ENCODE measurements around the gene KIAA1614. TPM values are rescaled to one million over a fixed set of nuclear protein-coding genes. Genes with fewer than 3 reads are reported as not detected.
A peak's percentile ranks its signal among the peaks of the same experiment; 100 is the strongest.

Gene KIAA1614
- total RNA-seq, 1 donor from 2014 or later: 6.6 TPM

DNA sequence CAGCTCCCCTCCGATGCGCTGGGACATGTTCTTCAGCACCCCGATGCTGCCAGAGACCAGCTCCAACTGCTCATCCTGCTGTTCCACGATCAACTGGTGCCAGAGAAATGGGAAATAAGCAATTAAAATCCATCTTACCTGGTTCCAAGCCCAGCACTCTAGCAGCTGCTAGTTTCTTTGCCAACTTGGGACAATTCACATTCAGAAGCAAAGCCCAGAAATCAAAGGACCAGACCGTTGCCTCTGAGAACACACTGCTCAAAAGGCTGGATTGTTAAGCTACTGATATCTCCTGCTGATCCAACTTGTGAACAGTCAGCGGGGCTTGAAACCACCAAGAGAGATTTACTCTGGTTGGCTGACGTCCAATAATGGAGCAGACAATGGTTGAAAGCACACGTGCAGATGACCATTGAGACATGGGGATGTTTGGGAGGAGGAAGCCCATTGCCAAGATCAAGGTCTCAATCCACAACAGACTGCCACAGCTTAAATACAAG is 75.6 kb downstream of the KIAA1614 start:
- no peak for DNase-seq (ENCODE audit: extremely low spot score, unreplicated experiment)
- no peak overlapping the region for H3K4me3 Mint-ChIP-seq (ENCODE audit: unreplicated experiment)
- peaks cover 69% of the 10 kb centered on the region for H3K36me3 Mint-ChIP-seq (ENCODE audit: unreplicated experiment)
- TF ChIP-seq, protein P1, sequence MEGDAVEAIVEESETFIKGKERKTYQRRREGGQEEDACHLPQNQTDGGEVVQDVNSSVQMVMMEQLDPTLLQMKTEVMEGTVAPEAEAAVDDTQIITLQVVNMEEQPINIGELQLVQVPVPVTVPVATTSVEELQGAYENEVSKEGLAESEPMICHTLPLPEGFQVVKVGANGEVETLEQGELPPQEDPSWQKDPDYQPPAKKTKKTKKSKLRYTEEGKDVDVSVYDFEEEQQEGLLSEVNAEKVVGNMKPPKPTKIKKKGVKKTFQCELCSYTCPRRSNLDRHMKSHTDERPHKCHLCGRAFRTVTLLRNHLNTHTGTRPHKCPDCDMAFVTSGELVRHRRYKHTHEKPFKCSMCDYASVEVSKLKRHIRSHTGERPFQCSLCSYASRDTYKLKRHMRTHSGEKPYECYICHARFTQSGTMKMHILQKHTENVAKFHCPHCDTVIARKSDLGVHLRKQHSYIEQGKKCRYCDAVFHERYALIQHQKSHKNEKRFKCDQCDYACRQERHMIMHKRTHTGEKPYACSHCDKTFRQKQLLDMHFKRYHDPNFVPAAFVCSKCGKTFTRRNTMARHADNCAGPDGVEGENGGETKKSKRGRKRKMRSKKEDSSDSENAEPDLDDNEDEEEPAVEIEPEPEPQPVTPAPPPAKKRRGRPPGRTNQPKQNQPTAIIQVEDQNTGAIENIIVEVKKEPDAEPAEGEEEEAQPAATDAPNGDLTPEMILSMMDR (IDR thresholded peaks at IDR 0.05): no peak
- H3K9me3 Mint-ChIP-seq (ENCODE audit: unreplicated experiment): no peaks in the 10 kb centered on the region
- H3K27ac Mint-ChIP-seq (ENCODE audit: unreplicated experiment): no peak overlapping the region
- peaks cover 2% of the 10 kb centered on the region for H3K4me1 Mint-ChIP-seq (ENCODE audit: unreplicated experiment)
- H3K27me3 Mint-ChIP-seq (ENCODE audit: unreplicated experiment): no peaks in the 10 kb centered on the region

DNA sequence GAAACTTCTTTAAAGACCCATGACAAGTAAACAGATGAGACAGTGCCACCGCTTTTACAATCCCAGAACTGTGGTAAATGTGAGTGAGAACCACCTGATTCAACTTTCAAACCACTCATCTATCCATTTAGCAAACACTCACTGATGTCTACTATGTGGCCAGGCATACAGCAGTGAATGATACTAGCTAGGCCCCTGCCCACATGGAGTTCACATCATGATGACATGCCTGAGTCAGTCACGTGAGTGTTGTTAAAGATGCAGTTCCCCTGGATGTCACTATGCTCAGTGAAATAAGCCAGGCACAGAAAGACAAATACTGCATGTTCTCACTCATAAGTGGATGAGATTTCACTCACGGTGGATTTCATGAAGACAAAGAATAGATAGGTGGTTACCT is 81.6 kb downstream of the KIAA1614 start:
- H3K4me1 Mint-ChIP-seq (ENCODE audit: unreplicated experiment): peaks cover 16% of the 10 kb centered on the region
- peaks cover 47% of the 10 kb centered on the region for H3K36me3 Mint-ChIP-seq (ENCODE audit: unreplicated experiment)
- H3K9me3 Mint-ChIP-seq (ENCODE audit: unreplicated experiment): no peaks in the 10 kb centered on the region
- TF ChIP-seq, protein P1 (IDR thresholded peaks at IDR 0.05): no peak
- no peak for DNase-seq (ENCODE audit: extremely low spot score, unreplicated experiment)
- no peak overlapping the region for H3K4me3 Mint-ChIP-seq (ENCODE audit: unreplicated experiment)
- no peaks in the 10 kb centered on the region for H3K27me3 Mint-ChIP-seq (ENCODE audit: unreplicated experiment)
- no peak overlapping the region for H3K27ac Mint-ChIP-seq (ENCODE audit: unreplicated experiment)

DNA sequence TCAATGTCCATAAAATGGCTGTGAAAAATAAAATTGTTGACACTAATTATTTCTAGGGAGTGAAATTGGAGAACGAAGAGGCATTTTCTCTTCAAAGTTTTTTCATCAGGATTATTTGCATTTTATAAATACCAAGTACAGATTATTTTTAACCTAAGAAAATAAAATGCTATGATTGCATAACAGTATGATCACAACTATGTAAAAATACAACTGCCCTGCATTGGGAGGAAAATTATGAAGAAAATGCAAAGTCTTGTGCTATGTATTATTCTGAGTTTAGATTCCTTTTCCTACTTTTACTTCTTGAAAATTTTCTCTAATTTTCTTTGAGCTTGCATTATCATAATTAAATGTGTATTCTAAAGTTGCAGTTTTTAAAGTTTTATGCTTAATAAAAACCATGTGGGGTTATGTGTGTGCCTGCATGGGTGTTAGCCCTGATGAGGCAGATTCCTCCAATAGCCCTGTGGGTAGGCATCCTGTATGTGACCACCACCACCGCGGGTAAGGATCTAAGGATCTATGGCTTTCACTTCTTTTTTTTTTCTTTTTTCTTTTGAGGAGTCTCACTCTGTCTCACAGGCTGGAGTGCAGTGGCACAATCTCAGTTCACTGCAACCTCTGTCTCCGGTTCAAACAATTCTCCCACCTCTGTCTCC is 85.3 kb downstream of the KIAA1614 start:
- DNase-seq (ENCODE audit: extremely low spot score, unreplicated experiment): no peak
- peak overlapping the region; percentile 52 for H3K27ac Mint-ChIP-seq (ENCODE audit: unreplicated experiment)
- H3K4me3 Mint-ChIP-seq (ENCODE audit: unreplicated experiment): no peak overlapping the region
- peaks cover 4% of the 10 kb centered on the region for H3K9me3 Mint-ChIP-seq (ENCODE audit: unreplicated experiment)
- no peaks in the 10 kb centered on the region for H3K27me3 Mint-ChIP-seq (ENCODE audit: unreplicated experiment)
- H3K4me1 Mint-ChIP-seq (ENCODE audit: unreplicated experiment): peaks cover 18% of the 10 kb centered on the region
- TF ChIP-seq, protein P1 (IDR thresholded peaks at IDR 0.05): no peak
- H3K36me3 Mint-ChIP-seq (ENCODE audit: unreplicated experiment): peaks cover 50% of the 10 kb centered on the region

Other genes with a start within 250 kb of the KIAA1614 start
- gene STX6, start 110.0 kb downstream of the KIAA1614 start, total RNA-seq: 25.6 and 25.8 TPM in 2 replicates
- 3.7 and 4.3 TPM in 2 replicates for gene MR1, start 121.1 kb downstream of the KIAA1614 start, total RNA-seq
- 29.8 and 32.2 TPM in 2 replicates for gene IER5, start 175.8 kb downstream of the KIAA1614 start, total RNA-seq